WERI-Rb-1 (cell line): ENCODE measurements around the gene PKN1.

Source experiments
- DNase-seq: peaks from one replicate; pipeline ENCODE4 v3.0.0-alpha.2; 2020
- H3K27ac ChIP-seq: fragments of 250-450 bp; sonication (Bioruptor Pico); 2 replicates; pipeline ENCODE4 v1.5.1; 2020; ENCODE audit warnings: mild to moderate bottlenecking, moderate library complexity
- H3K27me3 ChIP-seq: fragments of 250-450 bp; sonication (Bioruptor Pico); 2 replicates; pipeline ENCODE4 v1.5.1; 2021; ENCODE audit warnings: mild to moderate bottlenecking, low read depth, moderate library complexity; ENCODE audit not compliant: insufficient read depth, severe bottlenecking
- H3K36me3 ChIP-seq: fragments of 250-450 bp; sonication (Bioruptor Pico); 2 replicates; pipeline ENCODE4 v1.5.1; 2020; ENCODE audit warnings: mild to moderate bottlenecking, moderate library complexity
- H3K4me3 ChIP-seq: 2 replicates; pipeline ENCODE4 v1.5.1; 2011; ENCODE audit warnings: low read depth, mild to moderate bottlenecking, control low read depth, low read length
- H3K9me3 ChIP-seq: fragments of 250-450 bp; sonication (Bioruptor Pico); 2 replicates; pipeline ENCODE4 v1.5.1; 2021; ENCODE audit warnings: mild to moderate bottlenecking, moderate library complexity; ENCODE audit not compliant: severe bottlenecking
- CTCF ChIP-seq: IDR thresholded peaks from 2 replicates; pipeline ENCODE4 v1.5.1; 2011; ENCODE audit warnings: low read depth, mild to moderate bottlenecking, control low read depth, inconsistent platforms, low read length

PKN1 gene

GRCh38 chr19:14479975-14480699 is 47.0 kb downstream of the PKN1 start:
- Histone ChIP-seq H3K4me3 (no peak overlapping the region), H3K9me3 (no peaks in the 10 kb centered on the region), H3K27ac (no peak overlapping the region; the same call in 1 of the 2 replicates), H3K27me3 (no peaks in the 10 kb centered on the region), H3K36me3 (peaks cover 35% of the 10 kb centered on the region)
- peak; percentile 96 for TF ChIP-seq CTCF
- DNase-seq = peak; percentile 67

- DNase-seq = no peak
- H3K9me3 ChIP-seq = no peaks in the 10 kb centered on the region
- H3K36me3 ChIP-seq = peaks cover 35% of the 10 kb centered on the region
- no peak overlapping the region for H3K27ac ChIP-seq
- TF ChIP-seq CTCF = no peak
- H3K27me3 ChIP-seq = no peaks in the 10 kb centered on the region
- H3K4me3 ChIP-seq = no peak overlapping the region
Measured at GRCh38 chr19:14480700-14481079, 47.6 kb downstream of the PKN1 start.

DNA sequence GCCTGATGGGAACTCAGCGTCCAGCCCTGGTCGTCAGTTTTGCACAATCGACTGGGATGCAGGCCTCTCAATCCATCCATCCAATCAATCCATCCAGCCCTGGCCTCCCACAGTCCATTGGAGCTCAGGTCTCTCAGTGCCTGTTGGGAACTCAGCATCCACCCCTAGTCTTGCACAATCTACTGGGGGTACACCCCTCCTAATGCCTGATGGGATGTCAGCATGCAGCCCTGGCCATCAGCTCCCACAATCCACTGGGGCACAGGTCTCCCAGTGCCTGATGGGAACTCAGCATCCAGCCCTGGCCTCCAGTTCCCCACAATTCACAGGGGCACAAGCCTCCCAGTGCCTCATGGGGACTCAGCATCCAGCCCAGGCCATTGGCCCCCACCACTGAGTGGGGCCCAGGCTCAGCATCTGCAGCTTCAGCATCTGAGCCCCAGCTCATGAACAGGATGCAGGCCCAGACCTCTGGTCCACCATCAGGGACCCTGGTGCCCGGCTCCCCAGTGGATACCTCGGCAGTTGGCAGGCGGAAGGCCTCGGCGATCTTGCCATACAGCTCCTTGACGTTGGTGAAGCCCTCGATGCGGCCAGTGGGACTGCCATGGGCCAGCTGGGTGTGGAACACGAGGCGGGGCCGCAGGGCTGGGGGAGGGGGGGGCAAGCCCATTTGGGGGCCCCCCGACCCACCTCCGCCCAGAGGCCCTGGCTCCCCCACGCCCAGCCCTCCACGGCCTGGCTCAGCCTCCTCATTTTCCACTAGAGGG is 49.3 kb downstream of the PKN1 start:
- H3K27me3 ChIP-seq = no peaks in the 10 kb centered on the region
- no peak overlapping the region for H3K27ac ChIP-seq
- no peak overlapping the region for H3K4me3 ChIP-seq
- H3K36me3 ChIP-seq = peaks cover 39% of the 10 kb centered on the region
- DNase-seq = no peak
- H3K9me3 ChIP-seq = no peaks in the 10 kb centered on the region
- TF ChIP-seq CTCF = no peak

DNA sequence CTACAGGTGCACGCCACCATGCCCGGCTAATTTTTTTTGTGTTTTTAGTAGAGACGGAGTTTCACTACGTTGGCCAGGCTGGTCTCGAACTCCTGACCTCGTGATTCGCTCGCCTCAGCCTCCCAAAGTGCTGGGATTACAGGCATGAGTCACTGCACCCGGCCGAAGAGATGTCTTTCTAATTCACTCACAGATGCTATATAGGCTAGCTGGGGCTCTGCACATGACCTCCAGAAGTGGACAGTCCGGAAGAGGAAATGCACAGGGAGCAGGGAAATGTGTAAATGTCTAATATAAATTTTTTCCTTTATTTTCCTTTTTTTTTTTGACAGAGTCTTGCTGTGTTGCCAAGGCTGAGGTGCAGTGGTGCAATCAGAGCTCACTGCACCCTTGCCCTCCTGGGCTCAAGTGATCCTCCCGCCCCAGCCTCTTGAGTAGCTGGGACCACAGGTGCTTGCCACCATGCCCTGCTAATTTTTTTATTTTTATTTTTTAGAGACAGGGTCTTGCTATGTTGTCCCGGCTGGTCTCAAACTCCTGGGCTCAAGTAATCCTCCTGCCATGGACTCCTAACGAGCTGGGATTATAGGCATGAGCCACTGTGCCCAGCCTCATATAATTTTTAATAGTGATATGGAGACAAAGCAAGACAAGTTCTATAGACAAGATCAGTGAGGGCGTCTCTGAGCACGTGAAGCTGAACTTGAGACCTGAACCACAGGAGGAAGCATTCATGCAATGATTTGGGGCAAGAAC is 54.4 kb downstream of the PKN1 start:
- Histone ChIP-seq H3K27ac (no peak overlapping the region), H3K27me3 (no peaks in the 10 kb centered on the region), H3K36me3 (peaks cover 19% of the 10 kb centered on the region), H3K9me3 (no peaks in the 10 kb centered on the region), H3K4me3 (no peak overlapping the region)
- no peak for DNase-seq
- TF ChIP-seq CTCF = no peak

- Histone ChIP-seq H3K4me3 (no peak overlapping the region), H3K9me3 (no peaks in the 10 kb centered on the region), H3K27ac (no peak overlapping the region), H3K27me3 (no peaks in the 10 kb centered on the region), H3K36me3 (peaks cover 12% of the 10 kb centered on the region)
- DNase-seq = no peak
- TF ChIP-seq CTCF = no peak
Measured at GRCh38 chr19:14492756-14493337, 59.7 kb downstream of the PKN1 start.
